OCI-LY7 (cell line): ENCODE measurements around the gene ANO9. TPM values are rescaled to one million over a fixed set of nuclear protein-coding genes. Genes with fewer than 3 reads are reported as not detected.
"Not testable (repeated sequence)": the region's sequence is repeated elsewhere in the genome, so short reads cannot be mapped to it uniquely, and the experiment has no call there.

Experiments used
- BruUV-seq: library from RNA; stranded (reverse); fragments of 400-500 nt; replicated peaks from 2 replicates; lab custom pipeline; 2021; lab: Mats Ljungman, UMichigan
- CTCF ChIA-PET: fragments of 300-600 bp; sonication (Branson Sonifier 250); formaldehyde crosslinking; loops from one replicate; lab custom pipeline; 2022; ENCODE audit warnings: antibody characterized with exemption; ENCODE audit not compliant: unreplicated experiment; lab: Charles Lee
- POLR2A ChIA-PET: fragments of 300-600 bp; sonication (Branson Sonifier 250); formaldehyde crosslinking; loops from one replicate; lab custom pipeline; 2022; ENCODE audit warnings: antibody characterized with exemption; lab: Charles Lee
- DNase-seq: peaks from one replicate; pipeline ENCODE4 v3.0.0-alpha.2; 2015; ENCODE audit warnings: low spot score
- H2AFZ ChIP-seq: fragments of 200-600 bp; sonication (generic), shearing (Covaris generic); 2 replicates; pipeline ENCODE4 v1.6.1; 2014; ENCODE audit warnings: mild to moderate bottlenecking, antibody characterized with exemption, low read length, moderate library complexity
- H3K27ac ChIP-seq: fragments of 200-600 bp; sonication (generic); 2 replicates; pipeline ENCODE4 v1.5.1; 2014; ENCODE audit warnings: mixed run types, low read depth, mild to moderate bottlenecking, moderate library complexity, low read length, inconsistent platforms; ENCODE audit not compliant: poor library complexity, severe bottlenecking
- H3K36me3 ChIP-seq: fragments of 200-600 bp; sonication (generic); 2 replicates; pipeline ENCODE4 v1.6.1; 2014; ENCODE audit warnings: mild to moderate bottlenecking, antibody characterized with exemption, low read length, moderate library complexity, mixed read lengths; ENCODE audit not compliant: insufficient read depth
- H3K4me1 ChIP-seq: fragments of 200-600 bp; sonication (generic); 2 replicates; pipeline ENCODE4 v1.5.1; 2014; ENCODE audit warnings: mild to moderate bottlenecking, low read length; ENCODE audit not compliant: insufficient read depth, poor library complexity, severe bottlenecking
- H3K4me2 ChIP-seq: fragments of 200-600 bp; sonication (generic); 2 replicates; pipeline ENCODE4 v1.6.1; 2014; ENCODE audit warnings: mild to moderate bottlenecking, low read length
- H3K4me3 ChIP-seq: fragments of 200-600 bp; sonication (generic); 2 replicates; pipeline ENCODE4 v1.5.1; 2014; ENCODE audit warnings: mild to moderate bottlenecking, low read depth, low read length; ENCODE audit not compliant: poor library complexity, severe bottlenecking
- H3K79me2 ChIP-seq: fragments of 200-600 bp; sonication (generic); 2 replicates; pipeline ENCODE4 v1.6.1; 2016; ENCODE audit warnings: low read depth, mild to moderate bottlenecking, low read length, moderate library complexity, mixed read lengths; ENCODE audit not compliant: insufficient read depth
- H3K9me2 ChIP-seq: fragments of 200-600 bp; sonication (generic); 2 replicates; pipeline ENCODE4 v1.6.1; 2016; ENCODE audit warnings: mild to moderate bottlenecking, low read length, mixed read lengths; ENCODE audit not compliant: insufficient read depth
- H3K9me3 ChIP-seq: fragments of 200-600 bp; sonication (generic); 2 replicates; pipeline ENCODE4 v1.6.1; 2014; ENCODE audit warnings: mild to moderate bottlenecking, mixed run types, low read length, mixed read lengths
- H4K20me1 ChIP-seq: fragments of 200-600 bp; sonication (generic); 2 replicates; pipeline ENCODE4 v1.6.1; 2014; ENCODE audit warnings: mild to moderate bottlenecking, antibody characterized with exemption, low read length, moderate library complexity, mixed read lengths; ENCODE audit not compliant: insufficient read depth
- EZH2phosphoT487 ChIP-seq: fragments of 200-600 bp; sonication (generic); IDR thresholded peaks from 2 replicates; pipeline ENCODE4 v1.6.1; 2018; ENCODE audit warnings: low read depth, borderline replicate concordance, mild to moderate bottlenecking, mixed run types, antibody characterized with exemption, low read length, moderate library complexity, mixed read lengths
- intact Hi-C: fragments of 100-400 bp; cut with micrococcal nuclease; formaldehyde crosslinking; loops from one replicate; pipeline ENCODE4 v1.10.0; 2022; ENCODE audit not compliant: unreplicated experiment
- total RNA-seq, 2 experiments: library from RNA; depleted of rRNA in 1 of 2; stranded (reverse); fragments of >200 nt in 1 of 2; shearing (Covaris generic) in 1 of 2; gene quantifications; 2 replicates each; pipeline ENCODE4 v1.2.3, GENCODE V29; 2014 to 2022
- TF ChIP-seq, protein P1 (sequence below): fragments of 200-600 bp; sonication (generic); conservative IDR thresholded peaks from 2 replicates; pipeline ENCODE4 v1.5.1; 2014; ENCODE audit warnings: mild to moderate bottlenecking, antibody characterized with exemption, low read length, moderate library complexity, mixed read lengths

ANO9 gene
- total RNA-seq, 2 experiments from 2014 or later = 25.7 to 27.6 TPM

DNA sequence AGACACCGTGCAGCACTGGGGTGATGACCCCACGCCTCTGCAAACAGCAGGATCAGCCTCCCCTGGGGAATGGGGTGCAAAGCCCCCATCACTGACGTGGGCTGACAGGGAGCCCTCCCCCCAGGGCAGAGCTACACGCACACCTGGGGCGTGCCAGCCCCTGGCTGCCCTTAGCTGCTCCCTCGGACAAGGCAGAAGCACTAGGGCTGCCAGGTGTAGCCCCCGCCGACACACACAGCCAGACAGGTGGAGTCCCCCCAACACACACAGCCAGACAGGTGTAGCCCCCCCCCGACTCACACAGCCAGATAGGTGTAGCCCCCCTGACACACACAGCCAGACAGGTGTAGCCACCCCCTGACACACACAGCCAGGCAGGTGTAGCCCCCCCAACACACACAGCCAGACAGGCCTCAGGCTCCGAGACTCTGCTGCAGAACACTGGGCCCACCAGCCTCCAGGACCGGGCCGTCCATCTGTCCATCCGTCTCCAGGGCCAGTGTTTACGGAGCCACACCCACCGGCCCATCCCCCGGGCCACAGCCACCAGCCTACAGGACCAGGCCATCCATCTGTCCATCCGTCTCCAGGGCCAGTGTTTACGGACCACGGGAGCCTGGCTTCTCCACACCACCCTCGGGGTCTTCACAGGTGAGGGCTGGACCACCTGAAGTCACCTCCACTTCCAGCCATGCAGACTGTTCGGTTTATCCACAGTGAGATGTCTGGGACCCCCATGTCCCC, 3.5 kb downstream of the ANO9 start:
- TF ChIP-seq, protein P1, sequence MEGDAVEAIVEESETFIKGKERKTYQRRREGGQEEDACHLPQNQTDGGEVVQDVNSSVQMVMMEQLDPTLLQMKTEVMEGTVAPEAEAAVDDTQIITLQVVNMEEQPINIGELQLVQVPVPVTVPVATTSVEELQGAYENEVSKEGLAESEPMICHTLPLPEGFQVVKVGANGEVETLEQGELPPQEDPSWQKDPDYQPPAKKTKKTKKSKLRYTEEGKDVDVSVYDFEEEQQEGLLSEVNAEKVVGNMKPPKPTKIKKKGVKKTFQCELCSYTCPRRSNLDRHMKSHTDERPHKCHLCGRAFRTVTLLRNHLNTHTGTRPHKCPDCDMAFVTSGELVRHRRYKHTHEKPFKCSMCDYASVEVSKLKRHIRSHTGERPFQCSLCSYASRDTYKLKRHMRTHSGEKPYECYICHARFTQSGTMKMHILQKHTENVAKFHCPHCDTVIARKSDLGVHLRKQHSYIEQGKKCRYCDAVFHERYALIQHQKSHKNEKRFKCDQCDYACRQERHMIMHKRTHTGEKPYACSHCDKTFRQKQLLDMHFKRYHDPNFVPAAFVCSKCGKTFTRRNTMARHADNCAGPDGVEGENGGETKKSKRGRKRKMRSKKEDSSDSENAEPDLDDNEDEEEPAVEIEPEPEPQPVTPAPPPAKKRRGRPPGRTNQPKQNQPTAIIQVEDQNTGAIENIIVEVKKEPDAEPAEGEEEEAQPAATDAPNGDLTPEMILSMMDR = no peak
- Histone ChIP-seq H3K27ac (no peak overlapping the region), H4K20me1 (no peaks in the 10 kb centered on the region), H3K9me3 (no peaks in the 10 kb centered on the region), H3K79me2 (no peaks in the 10 kb centered on the region), H3K36me3 (no peaks in the 10 kb centered on the region), H3K9me2 (no peaks in the 10 kb centered on the region), H3K4me2 (no peak overlapping the region), H3K4me1 (peaks cover 6% of the 10 kb centered on the region), H3K4me3 (no peak overlapping the region), H2AFZ (no peak overlapping the region)
- intact Hi-C loops = no loop called here
- BruUV-seq = no TSS peak
- CTCF ChIA-PET = no interaction called here
- no peak for DNase-seq
- POLR2A ChIA-PET = no interaction called here

DNA sequence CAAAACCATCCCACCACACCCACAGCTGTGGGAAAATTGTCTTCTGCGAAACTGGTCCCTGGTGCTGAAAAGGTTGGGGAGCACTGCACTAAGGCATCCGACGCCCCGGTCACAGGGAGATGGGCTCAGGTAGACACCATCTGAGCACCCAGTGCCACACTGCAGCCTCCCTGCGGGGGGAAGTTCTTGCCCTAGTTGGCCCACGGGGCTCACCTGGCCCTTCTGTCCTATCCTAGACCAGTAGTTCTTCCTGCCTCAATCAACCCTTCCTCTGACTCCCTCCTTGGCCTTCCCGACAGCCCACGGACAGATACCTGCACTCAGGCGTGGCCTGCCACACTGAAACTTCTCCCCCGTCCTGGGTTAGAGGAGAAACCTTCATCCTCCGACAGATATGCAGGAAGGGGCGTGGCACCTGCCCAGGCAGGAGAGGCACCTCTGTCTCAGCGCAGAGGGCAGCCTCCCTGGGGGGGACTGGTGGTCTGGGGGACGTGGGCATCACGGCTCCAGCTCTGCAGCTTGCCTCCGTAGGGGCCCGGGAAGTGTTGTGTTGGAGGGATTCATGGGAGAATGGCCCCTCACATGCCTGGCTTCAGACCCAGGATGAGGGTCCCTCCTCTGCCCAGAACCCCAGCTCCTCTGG, 4.5 kb downstream of the ANO9 start:
- TF ChIP-seq, protein P1 = no peak
- TF ChIP-seq EZH2phosphoT487 = no peak
- Histone ChIP-seq H3K36me3 (no peaks in the 10 kb centered on the region), H3K4me2 (no peak overlapping the region), H3K79me2 (no peaks in the 10 kb centered on the region), H2AFZ (no peak overlapping the region), H3K27ac (no peak overlapping the region), H3K4me3 (no peak overlapping the region), H3K9me3 (no peaks in the 10 kb centered on the region), H4K20me1 (no peaks in the 10 kb centered on the region), H3K4me1 (peaks cover 6% of the 10 kb centered on the region), H3K9me2 (no peaks in the 10 kb centered on the region)
- no TSS peak for BruUV-seq
- DNase-seq = no peak
- CTCF ChIA-PET = no interaction called here
- POLR2A ChIA-PET = no interaction called here
- intact Hi-C loops = no loop called here

DNA sequence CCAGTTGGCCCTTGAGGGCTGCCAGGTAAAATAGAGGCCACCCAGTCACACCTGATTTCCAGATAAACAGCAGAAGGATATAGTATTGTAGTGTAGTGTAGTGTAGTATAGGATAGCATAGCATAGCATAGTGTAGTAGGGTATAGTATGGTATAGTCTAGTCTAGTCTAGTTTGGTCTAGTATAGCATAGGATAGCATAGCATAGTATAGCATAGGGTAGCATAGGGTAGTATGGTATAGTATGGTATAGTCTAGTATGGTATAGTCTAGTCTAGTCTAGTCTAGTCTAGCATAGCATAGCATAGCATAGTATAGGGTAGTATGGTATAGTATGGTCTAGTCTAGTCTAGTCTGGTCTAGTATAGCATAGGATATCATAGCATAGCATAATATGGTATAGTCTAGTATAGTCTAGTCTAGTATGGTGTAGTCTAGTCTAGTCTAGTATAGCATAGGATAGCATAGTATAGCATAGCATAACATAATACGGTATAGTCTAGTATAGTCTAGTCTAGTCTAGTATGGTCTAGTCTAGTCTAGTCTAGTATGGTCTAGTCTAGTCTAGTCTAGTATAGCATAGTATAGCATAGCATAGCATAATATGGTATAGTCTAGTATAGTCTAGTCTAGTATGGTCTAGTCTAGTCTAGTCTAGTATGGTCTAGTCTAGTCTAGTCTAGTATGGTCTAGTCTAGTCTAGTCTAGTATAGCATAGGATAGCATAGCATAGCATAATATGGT, 6.6 kb downstream of the ANO9 start:
- H3K9me2 ChIP-seq, intact Hi-C loops, H2AFZ ChIP-seq, H4K20me1 ChIP-seq, H3K79me2 ChIP-seq, H3K27ac ChIP-seq, H3K9me3 ChIP-seq, H3K4me1 ChIP-seq, DNase-seq, H3K36me3 ChIP-seq, BruUV-seq, H3K4me3 ChIP-seq, POLR2A ChIA-PET, H3K4me2 ChIP-seq: not testable (repeated sequence)
- CTCF ChIA-PET = interaction anchor here (0.6 kb wide), 1 partner anchor 11 kb away, joined by 4 read pairs; no protein-coding TSS in a partner anchor
